ENCODE measurements around the gene LIFR.

DNA sequence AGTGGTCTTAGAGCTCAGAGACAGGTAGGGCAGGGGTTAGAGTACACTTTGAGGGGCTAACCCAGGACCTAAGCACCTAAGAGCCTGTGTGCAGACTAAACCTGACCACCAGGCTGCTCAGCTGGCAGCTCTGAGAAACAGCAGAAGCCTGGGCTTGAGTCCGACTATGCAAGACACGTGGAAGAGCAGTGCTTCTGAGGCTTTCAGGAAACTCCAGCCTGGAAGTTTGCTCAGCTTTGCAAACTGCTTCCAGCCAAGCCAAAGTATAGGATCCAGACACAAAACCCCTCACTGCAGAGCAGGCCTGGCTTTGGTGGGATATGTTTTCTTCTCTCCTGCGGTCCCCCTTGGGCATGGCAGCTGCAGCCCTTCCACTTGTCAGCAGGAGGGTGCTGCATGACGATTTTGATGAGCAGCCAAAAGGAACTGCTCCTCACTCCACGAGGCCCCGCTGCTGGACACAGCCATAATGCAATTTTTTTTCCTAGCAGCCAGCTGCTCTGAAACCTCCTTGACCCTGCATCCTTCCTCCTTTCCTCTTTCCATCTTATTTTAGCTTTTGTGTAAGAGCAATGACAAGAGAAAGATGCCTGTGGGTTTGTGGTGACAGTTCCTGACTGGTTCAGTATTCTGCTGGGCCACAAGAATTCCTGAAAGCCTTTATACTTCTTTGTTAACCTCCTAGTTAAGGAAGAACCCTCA lies 123.1 kb downstream of the LIFR start:
- no peak for TF ChIP-seq TCF12 (IDR thresholded peaks at IDR 0.05; ENCODE audit: low read depth)
- no peak for TF ChIP-seq EP300 (IDR thresholded peaks at IDR 0.05; ENCODE audit: borderline replicate concordance)
- no peak for TF ChIP-seq FOXM1 (IDR thresholded peaks at IDR 0.05; ENCODE audit: borderline replicate concordance, low read depth)
- TF ChIP-seq ZBTB7A (IDR thresholded peaks at IDR 0.05; ENCODE audit: low read depth), result no peak
- TF ChIP-seq TAF1 (IDR thresholded peaks at IDR 0.05; ENCODE audit: low read depth), result no peak
